Right lobe of liver (tissue), 6 donors: Measurements from ENCODE around the gene CLIC5. TPM values are rescaled to one million over a fixed set of nuclear protein-coding genes. Genes with fewer than 3 reads are reported as not detected.

ENCODE experiments used
- ATAC-seq, 4 donors: fragments of 200-7000 bp; cut with Tn5 transposase; one replicate each; pipeline ENCODE4 v1.9.1; 2020; ENCODE audit warnings: mild to moderate bottlenecking in 4 of 4, moderate library complexity in 4 of 4
- DNase-seq, 3 donors: peaks; one replicate each; pipeline ENCODE4 v3.0.0-alpha.2; 2020
- H3K27ac ChIP-seq, 3 donors: fragments of 200-600 bp; one replicate each; pipeline ENCODE4 v1.8.0; 2022
- H3K27me3 ChIP-seq, 2 donors: fragments of 200-600 bp; one replicate each; pipeline ENCODE4 v1.8.0; 2022
- H3K36me3 ChIP-seq, 4 donors: fragments of 200-600 bp; sonication (generic) in 1 of 4; one replicate each; pipeline versions ENCODE4 v1.5.1 to v1.8.0; 2017 to 2022; ENCODE audit warnings: control low read depth in 1 of 4
- H3K4me1 ChIP-seq, 4 donors: fragments of 200-600 bp; sonication (generic) in 1 of 4; one replicate each; pipeline versions ENCODE4 v1.5.1 to v1.8.0; 2017 to 2022; ENCODE audit warnings: control low read depth in 1 of 4
- H3K4me3 ChIP-seq, 3 donors: fragments of 200-600 bp; one replicate each; pipeline ENCODE4 v1.8.0; 2022
- H3K9me3 ChIP-seq, 4 donors: fragments of 200-600 bp; sonication (generic) in 1 of 4; one replicate each; pipeline versions ENCODE4 v1.5.1 to v1.8.0; 2017 to 2022; ENCODE audit warnings: control low read depth in 1 of 4
- CTCF ChIP-seq, 4 donors: fragments of 200-600 bp in 3 of 4; fragments of 450-650 bp in 1 of 4; IDR thresholded peaks; one replicate each; pipeline versions ENCODE4 v1.5.1 to v1.8.0; 2016 to 2022; ENCODE audit warnings: antibody characterized with exemption in 4 of 4, mild to moderate bottlenecking in 2 of 4
- POLR2A ChIP-seq: fragments of 450-650 bp; IDR thresholded peaks from one replicate; pipeline ENCODE4 v1.6.1; 2017; ENCODE audit warnings: antibody characterized with exemption, mild to moderate bottlenecking
- WGBS: methylation state at CpG from one replicate; pipeline ENCODE4 v1.1.6; 2018; ENCODE audit warnings: low coverage, low lambda C conversion rate; ENCODE audit not compliant: insufficient coverage; ENCODE audit errors: missing lambda C conversion rate; 5-methylcytosine and 5-hydroxymethylcytosine counted together
- intact Hi-C, 2 donors: fragments of 100-400 bp; cut with DNase I; formaldehyde crosslinking; loops; one replicate each; pipeline versions ENCODE4 v1.11.2 to v1.14.1; 2022
- total RNA-seq, 6 experiments: library from RNA; depleted of rRNA in 2 of 6; stranded (reverse); fragments of >200 nt in 2 of 6; fragmentation: NEBNext Ultra II Directional in 3 of 6; extraction: Animal tissue kit (Norgen Biotek cat#: 25700) in 3 of 6; gene quantifications; one replicate each; pipeline versions ENCODE4 v1.1.0 to v1.2.4, GENCODE V29; 2016 to 2023
- donor health status: DM: no; HTN: yes; CAD: no.
- donor health status: DM: no; HTN: no; CAD: no.
- donor health status: DM: no; HTN: no; CAD: no.
- donor health status: DM: no; HTN: yes; CAD: no.
- donor health status: DM: no; HTN: yes; CAD: no.

CLIC5 gene
- total RNA-seq, 6 experiments from 2014 or later, result 0.18 to 0.42 (median 0.29) TPM

- ATAC-seq (no peak), DNase-seq (no peak)
- WGBS, result 58% methylated on average over 5 of the region's 5 CpGs
- Histone ChIP-seq H3K9me3 (no peaks in the 10 kb centered on the region), H3K4me3 (no peak overlapping the region), H3K36me3 (no peaks in the 10 kb centered on the region), H3K4me1 (no peaks in the 10 kb centered on the region), H3K27ac (no peak overlapping the region), H3K27me3 (no peaks in the 10 kb centered on the region)
- TF ChIP-seq CTCF (IDR thresholded peaks at IDR 0.05) (no peak), POLR2A (no peak)
- intact Hi-C loops, result no loop called here
Measured at GRCh38 chr6:45920819-45921511, 94.7 kb downstream of the CLIC5 start.

GRCh38 chr6:45917439-45917838 lies 98.2 kb downstream of the CLIC5 start:
- ATAC-seq, result no peak
- intact Hi-C loops, result no loop called here
- whole genome bisulfite sequencing, result 79% methylated on average over 2 of the region's 2 CpGs

GRCh38 chr6:45916692-45917091 lies 99.0 kb downstream of the CLIC5 start:
- 77% methylated on average over 2 of the region's 5 CpGs for WGBS
- intact Hi-C loops, result no loop called here
- Histone ChIP-seq H3K36me3 (no peaks in the 10 kb centered on the region), H3K4me3 (no peak overlapping the region), H3K27me3 (no peaks in the 10 kb centered on the region), H3K9me3 (no peaks in the 10 kb centered on the region), H3K27ac (no peak overlapping the region), H3K4me1 (no peaks in the 10 kb centered on the region)
- no peak for ATAC-seq
- DNase-seq, result no peak
- TF ChIP-seq CTCF (IDR thresholded peaks at IDR 0.05), result no peak
- no peak for TF ChIP-seq POLR2A

More at GRCh38 chr6:45917439-45917838, 98.2 kb downstream of the CLIC5 start:
- H3K4me1 ChIP-seq, result no peaks in the 10 kb centered on the region
- H3K9me3 ChIP-seq, result no peaks in the 10 kb centered on the region
- H3K36me3 ChIP-seq, result no peaks in the 10 kb centered on the region
- no peak overlapping the region for H3K27ac ChIP-seq
- DNase-seq, result no peak
- TF ChIP-seq POLR2A (no peak), CTCF (IDR thresholded peaks at IDR 0.05) (no peak)
- no peak overlapping the region for H3K4me3 ChIP-seq
- H3K27me3 ChIP-seq, result no peaks in the 10 kb centered on the region

- H3K4me1 ChIP-seq, result no peaks in the 10 kb centered on the region
- intact Hi-C loops, result no loop called here
- H3K36me3 ChIP-seq, result no peaks in the 10 kb centered on the region
- WGBS, result 80% methylated on average over 2 of the region's 3 CpGs
- no peaks in the 10 kb centered on the region for H3K27me3 ChIP-seq
- DNase-seq (no peak), ATAC-seq (no peak)
- TF ChIP-seq CTCF (IDR thresholded peaks at IDR 0.05), result no peak
- no peak for TF ChIP-seq POLR2A
- no peaks in the 10 kb centered on the region for H3K9me3 ChIP-seq
- no peak overlapping the region for H3K4me3 ChIP-seq
- no peak overlapping the region for H3K27ac ChIP-seq
Measured at GRCh38 chr6:45915780-45916468, 99.7 kb downstream of the CLIC5 start.
